Germinal center (tissue), 1 donor: ENCODE data around the gene NUCKS1.

Experiments
- DNase-seq: peaks from one replicate; pipeline ENCODE4 v3.0.0; 2012; ENCODE audit warnings: mixed read lengths, low spot score

The NUCKS1 gene

GRCh38 chr1:205770618-205771017 lies 20.6 kb upstream of the NUCKS1 start:
- no peak for DNase-seq

- DNase-seq: no peak
Observed at GRCh38 chr1:205769641-205770365, 19.8 kb upstream of the NUCKS1 start.

- no peak for DNase-seq
Observed at GRCh38 chr1:205767248-205767647, 17.3 kb upstream of the NUCKS1 start.

GRCh38 chr1:205766570-205766969 lies 16.6 kb upstream of the NUCKS1 start:
- DNase-seq: no peak

GRCh38 chr1:205766038-205766437 lies 16.1 kb upstream of the NUCKS1 start:
- no peak for DNase-seq

GRCh38 chr1:205764578-205764977 lies 14.6 kb upstream of the NUCKS1 start:
- DNase-seq: no peak

GRCh38 chr1:205763980-205764379 lies 14.0 kb upstream of the NUCKS1 start:
- no peak for DNase-seq

GRCh38 chr1:205760606-205761005 lies 10.6 kb upstream of the NUCKS1 start:
- no peak for DNase-seq

- DNase-seq: no peak
Observed at GRCh38 chr1:205756552-205756951, 6.6 kb upstream of the NUCKS1 start.

- no peak for DNase-seq
Observed at GRCh38 chr1:205754857-205755256, 4.9 kb upstream of the NUCKS1 start.

- no peak for DNase-seq
Observed at GRCh38 chr1:205751036-205751651, 1.2 kb upstream of the NUCKS1 start.

- peak; percentile 96 for DNase-seq
Observed at GRCh38 chr1:205749234-205750137, 496 bp downstream of the NUCKS1 start.

- no peak for DNase-seq
Observed at GRCh38 chr1:205748403-205749233, 1.4 kb downstream of the NUCKS1 start.

GRCh38 chr1:205746757-205747412 lies 3.1 kb downstream of the NUCKS1 start:
- no peak for DNase-seq

- DNase-seq: no peak
Observed at GRCh38 chr1:205744403-205744802, 5.6 kb downstream of the NUCKS1 start.

GRCh38 chr1:205743977-205744376 lies 6.0 kb downstream of the NUCKS1 start:
- no peak for DNase-seq

GRCh38 chr1:205741681-205742080 lies 8.3 kb downstream of the NUCKS1 start:
- DNase-seq: no peak

- DNase-seq: no peak
Observed at GRCh38 chr1:205739348-205740160, 10.4 kb downstream of the NUCKS1 start.

- DNase-seq: no peak
Observed at GRCh38 chr1:205735218-205735617, 14.8 kb downstream of the NUCKS1 start.

GRCh38 chr1:205733438-205734175 lies 16.4 kb downstream of the NUCKS1 start:
- no peak for DNase-seq
